Mesothelial cell of epicardium (in vitro differentiated cells): ENCODE measurements around the gene SIRT6. TPM values are rescaled to one million over a fixed set of nuclear protein-coding genes. Genes with fewer than 3 reads are reported as not detected.

ENCODE experiments used
- DNase-seq, 2 experiments: peaks; one replicate each; pipeline ENCODE4 v3.0.0; 2021; ENCODE audit warnings: low spot score in 2 of 2; ENCODE audit not compliant: unreplicated experiment in 2 of 2
- H3K27ac Mint-ChIP-seq: 2 replicates; pipeline ENCODE4 v1.8.0; 2021; ENCODE audit warnings: mixed read lengths
- H3K27me3 Mint-ChIP-seq: 2 replicates; pipeline ENCODE4 v1.8.0; 2021; ENCODE audit warnings: low read depth, mixed read lengths
- H3K36me3 Mint-ChIP-seq: 2 replicates; pipeline ENCODE4 v1.8.0; 2021; ENCODE audit warnings: mixed read lengths
- H3K4me1 Mint-ChIP-seq: 2 replicates; pipeline ENCODE4 v1.8.0; 2021; ENCODE audit warnings: mixed read lengths
- H3K4me3 Mint-ChIP-seq: 2 replicates; pipeline ENCODE4 v1.8.0; 2021; ENCODE audit warnings: mild to moderate bottlenecking, moderate library complexity, mixed read lengths
- H3K9me3 Mint-ChIP-seq: 2 replicates; pipeline ENCODE4 v1.8.0; 2021; ENCODE audit warnings: mixed read lengths
- total RNA-seq: library from RNA; stranded (reverse); gene quantifications from 3 replicates; pipeline ENCODE4 v1.2.1, GENCODE V29; 2021
- TF ChIP-seq, protein P1 (sequence below): fragments of 200-600 bp; sonication (generic); IDR thresholded peaks from one replicate; pipeline ENCODE4 v1.5.0; 2021; ENCODE audit warnings: antibody characterized with exemption; ENCODE audit not compliant: unreplicated experiment

The SIRT6 gene
- total RNA-seq, 1 donor from 2014 or later: 25.6 TPM

DNA sequence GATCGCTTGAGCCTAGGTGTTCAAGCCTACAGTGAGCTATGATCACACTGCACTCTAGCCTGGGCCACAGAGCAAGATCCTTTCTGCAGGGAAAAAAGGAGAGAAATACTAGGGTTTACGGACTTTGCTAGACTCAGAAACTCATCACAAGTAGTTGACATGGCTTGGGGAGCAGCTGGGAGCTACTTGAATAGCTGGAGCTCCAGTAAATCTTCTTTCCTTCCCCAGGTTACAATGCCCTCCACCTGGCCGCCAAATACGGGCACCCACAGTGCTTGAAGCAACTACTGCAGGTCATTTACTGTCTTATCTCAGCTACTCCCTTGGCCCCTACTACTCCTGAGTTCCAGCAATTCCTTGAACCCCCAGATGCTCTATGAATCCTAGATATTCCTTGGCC, 19.4 kb upstream of the SIRT6 start:
- peaks cover 57% of the 10 kb centered on the region for H3K27me3 Mint-ChIP-seq

DNA sequence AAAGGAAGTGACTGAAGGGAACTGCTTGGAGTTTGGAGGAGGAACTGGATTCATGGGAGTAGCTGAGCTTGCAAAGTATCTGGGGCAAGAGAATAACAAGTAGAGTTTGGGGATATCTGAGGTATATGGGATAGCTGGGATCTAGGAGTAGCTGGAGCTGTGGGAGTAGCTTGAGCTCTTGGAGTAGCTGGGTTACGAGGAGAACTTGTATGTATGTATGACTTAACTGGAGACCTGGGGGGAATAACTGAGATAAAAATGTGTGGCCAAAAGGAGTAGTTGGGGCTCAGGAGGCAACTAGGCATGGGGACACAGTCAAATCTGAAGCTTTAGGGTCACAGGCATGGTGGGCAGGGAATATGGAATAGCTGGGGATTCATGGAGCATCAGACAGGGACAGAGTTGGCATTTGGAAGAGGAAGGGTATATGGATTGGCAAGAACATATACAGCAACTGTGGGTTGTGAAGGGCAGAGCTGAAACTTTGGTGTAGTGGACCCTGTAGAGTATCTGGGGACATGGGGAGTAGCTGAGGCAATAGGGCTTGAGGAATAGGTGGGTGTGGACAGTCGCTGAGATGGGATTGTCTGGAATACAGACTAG, 18.7 kb upstream of the SIRT6 start:
- no peak overlapping the region for H3K4me3 Mint-ChIP-seq
- H3K9me3 Mint-ChIP-seq: no peaks in the 10 kb centered on the region
- H3K27me3 Mint-ChIP-seq: peaks cover 64% of the 10 kb centered on the region
- TF ChIP-seq, protein P1, sequence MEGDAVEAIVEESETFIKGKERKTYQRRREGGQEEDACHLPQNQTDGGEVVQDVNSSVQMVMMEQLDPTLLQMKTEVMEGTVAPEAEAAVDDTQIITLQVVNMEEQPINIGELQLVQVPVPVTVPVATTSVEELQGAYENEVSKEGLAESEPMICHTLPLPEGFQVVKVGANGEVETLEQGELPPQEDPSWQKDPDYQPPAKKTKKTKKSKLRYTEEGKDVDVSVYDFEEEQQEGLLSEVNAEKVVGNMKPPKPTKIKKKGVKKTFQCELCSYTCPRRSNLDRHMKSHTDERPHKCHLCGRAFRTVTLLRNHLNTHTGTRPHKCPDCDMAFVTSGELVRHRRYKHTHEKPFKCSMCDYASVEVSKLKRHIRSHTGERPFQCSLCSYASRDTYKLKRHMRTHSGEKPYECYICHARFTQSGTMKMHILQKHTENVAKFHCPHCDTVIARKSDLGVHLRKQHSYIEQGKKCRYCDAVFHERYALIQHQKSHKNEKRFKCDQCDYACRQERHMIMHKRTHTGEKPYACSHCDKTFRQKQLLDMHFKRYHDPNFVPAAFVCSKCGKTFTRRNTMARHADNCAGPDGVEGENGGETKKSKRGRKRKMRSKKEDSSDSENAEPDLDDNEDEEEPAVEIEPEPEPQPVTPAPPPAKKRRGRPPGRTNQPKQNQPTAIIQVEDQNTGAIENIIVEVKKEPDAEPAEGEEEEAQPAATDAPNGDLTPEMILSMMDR: no peak
- peaks cover 10% of the 10 kb centered on the region for H3K4me1 Mint-ChIP-seq
- no peak overlapping the region for H3K27ac Mint-ChIP-seq
- no peaks in the 10 kb centered on the region for H3K36me3 Mint-ChIP-seq
- no peak for DNase-seq

More for the DNA sequence above, 19.4 kb upstream of the SIRT6 start:
- H3K36me3 Mint-ChIP-seq: no peaks in the 10 kb centered on the region
- H3K4me3 Mint-ChIP-seq: no peak overlapping the region
- H3K9me3 Mint-ChIP-seq: no peaks in the 10 kb centered on the region
- H3K4me1 Mint-ChIP-seq: peaks cover 10% of the 10 kb centered on the region
- TF ChIP-seq, protein P1: no peak
- no peak overlapping the region for H3K27ac Mint-ChIP-seq
- DNase-seq: no peak

DNA sequence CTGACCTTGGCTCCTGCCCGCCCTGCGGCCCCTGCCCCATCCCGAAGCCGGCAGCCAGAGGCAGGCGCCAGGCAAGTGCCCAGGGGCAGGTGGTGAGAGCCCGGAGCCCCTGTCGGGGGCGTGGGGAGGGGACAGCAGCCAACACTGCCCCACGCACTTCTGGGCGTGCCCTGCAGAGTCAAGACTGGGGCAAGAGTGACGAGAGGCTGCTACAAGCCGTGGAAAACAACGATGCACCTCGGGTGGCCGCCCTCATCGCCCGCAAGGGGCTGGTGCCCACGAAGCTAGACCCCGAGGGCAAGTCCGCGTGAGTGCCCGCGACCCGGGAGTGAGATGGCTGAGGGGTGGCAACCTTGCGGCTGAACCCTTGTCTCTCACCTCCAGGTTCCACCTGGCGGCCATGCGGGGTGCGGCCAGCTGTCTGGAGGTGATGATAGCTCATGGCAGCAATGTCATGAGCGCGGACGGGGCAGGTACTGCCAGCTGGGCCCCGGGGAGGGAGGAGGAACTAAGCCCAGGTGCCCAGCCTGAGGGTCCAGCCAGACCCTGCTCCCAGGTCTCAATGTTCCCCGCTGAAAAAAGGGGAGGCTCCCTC, 17.4 kb upstream of the SIRT6 start:
- no peaks in the 10 kb centered on the region for H3K9me3 Mint-ChIP-seq
- no peaks in the 10 kb centered on the region for H3K36me3 Mint-ChIP-seq
- DNase-seq: no peak
- H3K4me1 Mint-ChIP-seq: peaks cover 10% of the 10 kb centered on the region
- H3K27me3 Mint-ChIP-seq: peaks cover 76% of the 10 kb centered on the region
- TF ChIP-seq, protein P1: peak; percentile 28
- H3K27ac Mint-ChIP-seq: no peak overlapping the region
- no peak overlapping the region for H3K4me3 Mint-ChIP-seq

DNA sequence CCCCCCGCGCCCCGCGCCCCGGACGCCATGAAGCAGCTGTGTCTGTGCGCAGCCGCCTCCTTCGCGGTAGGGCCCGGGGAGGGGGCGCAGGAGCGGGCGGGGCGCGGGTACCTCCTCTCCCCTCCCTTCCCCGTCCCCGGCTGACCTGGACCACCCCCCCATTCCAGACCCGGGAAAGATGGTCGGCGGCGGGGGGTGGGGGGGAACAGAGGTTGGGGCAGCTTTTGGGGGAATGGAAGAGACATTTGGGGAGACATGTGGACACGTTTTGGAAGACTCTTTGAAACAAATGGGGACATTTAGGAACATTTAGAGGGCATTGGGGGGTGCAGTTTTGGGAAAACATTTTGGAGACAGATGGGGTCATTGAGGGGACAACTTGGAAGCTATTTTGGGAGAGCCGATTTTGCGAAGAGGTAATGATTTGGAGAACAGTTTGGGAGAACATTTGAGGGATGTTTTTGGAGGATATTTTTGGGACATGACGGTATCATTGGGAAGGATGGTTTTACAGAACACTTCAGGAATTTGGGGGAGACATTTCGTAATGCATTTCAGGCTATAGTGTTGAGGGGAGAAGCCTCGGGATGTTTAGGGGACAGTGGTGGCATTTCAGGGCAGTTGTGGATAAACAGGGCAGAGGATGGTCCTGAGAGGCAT, 16.2 kb upstream of the SIRT6 start:
- H3K27ac Mint-ChIP-seq: no peak overlapping the region

DNA sequence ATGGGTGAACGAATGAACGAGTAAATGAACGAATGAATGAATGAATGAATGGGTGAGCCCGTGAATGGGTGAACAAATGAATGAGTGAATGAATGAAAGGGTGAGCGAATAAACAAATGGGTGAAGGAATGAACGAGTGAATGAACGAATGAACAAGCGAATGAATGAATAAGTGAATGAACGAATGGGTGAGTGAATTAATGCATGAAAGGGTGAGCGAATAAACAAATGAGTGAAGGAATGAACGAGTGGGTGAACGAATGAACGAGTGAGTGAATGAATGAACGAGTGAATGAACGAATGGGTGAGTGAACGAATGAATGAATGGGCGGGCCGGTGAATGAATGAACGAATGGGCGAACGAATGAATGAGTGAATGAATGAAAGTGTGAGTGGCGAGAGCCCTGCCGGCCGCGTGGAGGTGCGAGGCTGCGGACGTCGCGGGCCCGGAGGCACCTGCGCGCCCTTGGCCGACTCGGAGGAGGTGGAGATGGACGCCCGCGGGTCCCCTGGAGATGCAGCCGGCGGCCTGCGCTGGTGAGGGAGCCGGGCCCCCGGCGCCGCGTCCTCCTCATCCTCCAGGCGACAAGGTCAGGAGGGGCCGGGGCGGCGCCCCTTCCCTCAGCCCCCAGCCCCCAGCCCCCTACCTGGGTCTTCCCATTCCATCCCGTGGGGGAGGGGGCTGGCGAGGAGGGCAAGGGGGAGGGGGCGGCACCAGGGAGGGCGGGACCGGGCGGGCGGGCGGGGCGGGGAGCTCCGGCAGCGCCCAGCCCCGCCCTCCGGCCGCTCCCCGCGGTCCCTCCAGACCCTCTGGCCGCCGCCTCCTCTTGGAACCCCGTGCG, 15.5 kb upstream of the SIRT6 start:
- H3K27me3 Mint-ChIP-seq: peaks cover 87% of the 10 kb centered on the region

More for the DNA sequence above, 16.2 kb upstream of the SIRT6 start:
- Mint-ChIP-seq H3K36me3 (no peaks in the 10 kb centered on the region), H3K9me3 (no peaks in the 10 kb centered on the region), H3K4me3 (peak overlapping the region; percentile 13), H3K27me3 (peaks cover 85% of the 10 kb centered on the region), H3K4me1 (peaks cover 10% of the 10 kb centered on the region)
- TF ChIP-seq, protein P1: no peak
- no peak for DNase-seq

More for the DNA sequence above, 15.5 kb upstream of the SIRT6 start:
- Mint-ChIP-seq H3K9me3 (no peaks in the 10 kb centered on the region), H3K4me1 (peaks cover 10% of the 10 kb centered on the region), H3K36me3 (no peaks in the 10 kb centered on the region), H3K27ac (no peak overlapping the region), H3K4me3 (peak overlapping the region; percentile 39)
- TF ChIP-seq, protein P1: no peak
- no peak for DNase-seq
